Measurements from ENCODE around the gene ACER1. TPM values are rescaled to one million over a fixed set of nuclear protein-coding genes. Genes with fewer than 3 reads are reported as not detected.

Gene ACER1
- total and polyA plus RNA-seq, 4 donors: 0.07 TPM; not detected in 3

DNA sequence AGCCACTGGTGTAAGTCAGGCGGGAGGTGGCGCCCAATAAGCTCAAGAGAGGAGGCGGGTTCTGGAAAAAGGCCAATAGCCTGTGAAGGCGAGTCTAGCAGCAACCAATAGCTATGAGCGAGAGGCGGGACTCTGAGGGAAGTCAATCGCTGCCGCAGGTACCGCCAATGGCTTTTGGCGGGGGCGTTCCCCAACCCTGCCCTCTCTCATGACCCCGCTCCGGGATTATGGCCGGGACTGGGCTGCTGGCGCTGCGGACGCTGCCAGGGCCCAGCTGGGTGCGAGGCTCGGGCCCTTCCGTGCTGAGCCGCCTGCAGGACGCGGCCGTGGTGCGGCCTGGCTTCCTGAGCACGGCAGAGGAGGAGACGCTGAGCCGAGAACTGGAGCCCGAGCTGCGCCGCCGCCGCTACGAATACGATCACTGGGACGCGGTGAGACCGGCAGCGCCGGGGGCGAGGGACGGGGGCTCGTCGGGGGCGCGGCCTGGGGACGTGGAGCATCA is 39.2 kb upstream of the ACER1 start, which contains the start of gene ALKBH7 (continued):
- TF ChIP-seq, protein P1, sequence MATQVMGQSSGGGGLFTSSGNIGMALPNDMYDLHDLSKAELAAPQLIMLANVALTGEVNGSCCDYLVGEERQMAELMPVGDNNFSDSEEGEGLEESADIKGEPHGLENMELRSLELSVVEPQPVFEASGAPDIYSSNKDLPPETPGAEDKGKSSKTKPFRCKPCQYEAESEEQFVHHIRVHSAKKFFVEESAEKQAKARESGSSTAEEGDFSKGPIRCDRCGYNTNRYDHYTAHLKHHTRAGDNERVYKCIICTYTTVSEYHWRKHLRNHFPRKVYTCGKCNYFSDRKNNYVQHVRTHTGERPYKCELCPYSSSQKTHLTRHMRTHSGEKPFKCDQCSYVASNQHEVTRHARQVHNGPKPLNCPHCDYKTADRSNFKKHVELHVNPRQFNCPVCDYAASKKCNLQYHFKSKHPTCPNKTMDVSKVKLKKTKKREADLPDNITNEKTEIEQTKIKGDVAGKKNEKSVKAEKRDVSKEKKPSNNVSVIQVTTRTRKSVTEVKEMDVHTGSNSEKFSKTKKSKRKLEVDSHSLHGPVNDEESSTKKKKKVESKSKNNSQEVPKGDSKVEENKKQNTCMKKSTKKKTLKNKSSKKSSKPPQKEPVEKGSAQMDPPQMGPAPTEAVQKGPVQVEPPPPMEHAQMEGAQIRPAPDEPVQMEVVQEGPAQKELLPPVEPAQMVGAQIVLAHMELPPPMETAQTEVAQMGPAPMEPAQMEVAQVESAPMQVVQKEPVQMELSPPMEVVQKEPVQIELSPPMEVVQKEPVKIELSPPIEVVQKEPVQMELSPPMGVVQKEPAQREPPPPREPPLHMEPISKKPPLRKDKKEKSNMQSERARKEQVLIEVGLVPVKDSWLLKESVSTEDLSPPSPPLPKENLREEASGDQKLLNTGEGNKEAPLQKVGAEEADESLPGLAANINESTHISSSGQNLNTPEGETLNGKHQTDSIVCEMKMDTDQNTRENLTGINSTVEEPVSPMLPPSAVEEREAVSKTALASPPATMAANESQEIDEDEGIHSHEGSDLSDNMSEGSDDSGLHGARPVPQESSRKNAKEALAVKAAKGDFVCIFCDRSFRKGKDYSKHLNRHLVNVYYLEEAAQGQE (IDR thresholded peaks at IDR 0.05): peak; percentile 12
- TF ChIP-seq EGR1 (IDR thresholded peaks at IDR 0.05; ENCODE audit: low read depth in 2 of 2): peak; percentile 82 to 87
- peak; percentile 87 for TF ChIP-seq NR2F2 (IDR thresholded peaks at IDR 0.05)
- peak; percentile 89 for TF ChIP-seq SP1 (IDR thresholded peaks at IDR 0.05)
- peak; percentile 22 to 66 for TF ChIP-seq RXRA (IDR thresholded peaks at IDR 0.05)
- TF ChIP-seq FOXA2 (IDR thresholded peaks at IDR 0.05): no peak
- TF ChIP-seq RAD21 (IDR thresholded peaks at IDR 0.05): no peak

DNA sequence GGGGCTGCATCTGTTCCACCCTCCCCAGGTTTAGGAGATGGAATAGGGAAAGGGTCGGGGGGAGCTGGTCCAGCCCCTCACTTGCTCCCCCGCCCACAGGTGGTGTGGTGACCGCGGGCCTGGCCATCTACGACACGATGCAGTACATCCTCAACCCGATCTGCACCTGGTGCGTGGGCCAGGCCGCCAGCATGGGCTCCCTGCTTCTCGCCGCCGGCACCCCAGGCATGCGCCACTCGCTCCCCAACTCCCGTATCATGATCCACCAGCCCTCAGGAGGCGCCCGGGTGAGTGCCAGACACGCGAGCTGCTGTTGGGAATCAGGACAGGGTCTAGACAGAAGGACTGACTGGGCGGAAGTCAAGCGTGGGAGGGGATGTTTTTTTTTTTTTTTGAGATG is 30.9 kb upstream of the ACER1 start:
- no peak for DNase-seq (ENCODE audit: low spot score)

More for the DNA sequence above, 30.9 kb upstream of the ACER1 start:
- Histone ChIP-seq H3K4me3 (ENCODE audit: low read depth in 1 of 3, low read length in 3 of 3) (no peak overlapping the region), H3K27ac (ENCODE audit: low read depth in 1 of 2, low read length in 2 of 2) (no peak overlapping the region), H3K9ac (ENCODE audit: low read depth in 1 of 2, low read length in 2 of 2) (no peak overlapping the region), H3K4me1 (ENCODE audit: control insufficient read depth in 4 of 4, insufficient read depth in 4 of 4, low read length in 3 of 4) (peaks cover 0 to 11% (median 5%) of the 10 kb centered on the region in 4 donors), H3K27me3 (ENCODE audit: control insufficient read depth in 4 of 4, insufficient read depth in 4 of 4, low read length in 3 of 4) (no peaks in the 10 kb centered on the region), H3K9me3 (ENCODE audit: control insufficient read depth in 4 of 4, low read length in 3 of 4) (no peaks in the 10 kb centered on the region), H3K36me3 (ENCODE audit: control insufficient read depth in 4 of 4, insufficient read depth in 3 of 4, low read depth in 1 of 4, low read length in 3 of 4) (peaks cover 8 to 29% (median 19%) of the 10 kb centered on the region in 4 donors)
- 98% methylated on average over 21 of the region's 21 CpGs for WGBS
- no peak for TF ChIP-seq JUND (IDR thresholded peaks at IDR 0.05)
- TF ChIP-seq, protein P2, sequence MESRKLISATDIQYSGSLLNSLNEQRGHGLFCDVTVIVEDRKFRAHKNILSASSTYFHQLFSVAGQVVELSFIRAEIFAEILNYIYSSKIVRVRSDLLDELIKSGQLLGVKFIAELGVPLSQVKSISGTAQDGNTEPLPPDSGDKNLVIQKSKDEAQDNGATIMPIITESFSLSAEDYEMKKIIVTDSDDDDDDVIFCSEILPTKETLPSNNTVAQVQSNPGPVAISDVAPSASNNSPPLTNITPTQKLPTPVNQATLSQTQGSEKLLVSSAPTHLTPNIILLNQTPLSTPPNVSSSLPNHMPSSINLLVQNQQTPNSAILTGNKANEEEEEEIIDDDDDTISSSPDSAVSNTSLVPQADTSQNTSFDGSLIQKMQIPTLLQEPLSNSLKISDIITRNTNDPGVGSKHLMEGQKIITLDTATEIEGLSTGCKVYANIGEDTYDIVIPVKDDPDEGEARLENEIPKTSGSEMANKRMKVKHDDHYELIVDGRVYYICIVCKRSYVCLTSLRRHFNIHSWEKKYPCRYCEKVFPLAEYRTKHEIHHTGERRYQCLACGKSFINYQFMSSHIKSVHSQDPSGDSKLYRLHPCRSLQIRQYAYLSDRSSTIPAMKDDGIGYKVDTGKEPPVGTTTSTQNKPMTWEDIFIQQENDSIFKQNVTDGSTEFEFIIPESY (IDR thresholded peaks at IDR 0.05): no peak
- TF ChIP-seq, protein P3, sequence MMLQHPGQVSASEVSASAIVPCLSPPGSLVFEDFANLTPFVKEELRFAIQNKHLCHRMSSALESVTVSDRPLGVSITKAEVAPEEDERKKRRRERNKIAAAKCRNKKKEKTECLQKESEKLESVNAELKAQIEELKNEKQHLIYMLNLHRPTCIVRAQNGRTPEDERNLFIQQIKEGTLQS (IDR thresholded peaks at IDR 0.05): no peak
- TF ChIP-seq FOXA2 (IDR thresholded peaks at IDR 0.05): no peak
- TF ChIP-seq RXRA (IDR thresholded peaks at IDR 0.05): no peak
- TF ChIP-seq, protein P1 (IDR thresholded peaks at IDR 0.05): no peak
- no peak for TF ChIP-seq EGR1 (IDR thresholded peaks at IDR 0.05; ENCODE audit: low read depth in 2 of 2)
- TF ChIP-seq, protein P4, sequence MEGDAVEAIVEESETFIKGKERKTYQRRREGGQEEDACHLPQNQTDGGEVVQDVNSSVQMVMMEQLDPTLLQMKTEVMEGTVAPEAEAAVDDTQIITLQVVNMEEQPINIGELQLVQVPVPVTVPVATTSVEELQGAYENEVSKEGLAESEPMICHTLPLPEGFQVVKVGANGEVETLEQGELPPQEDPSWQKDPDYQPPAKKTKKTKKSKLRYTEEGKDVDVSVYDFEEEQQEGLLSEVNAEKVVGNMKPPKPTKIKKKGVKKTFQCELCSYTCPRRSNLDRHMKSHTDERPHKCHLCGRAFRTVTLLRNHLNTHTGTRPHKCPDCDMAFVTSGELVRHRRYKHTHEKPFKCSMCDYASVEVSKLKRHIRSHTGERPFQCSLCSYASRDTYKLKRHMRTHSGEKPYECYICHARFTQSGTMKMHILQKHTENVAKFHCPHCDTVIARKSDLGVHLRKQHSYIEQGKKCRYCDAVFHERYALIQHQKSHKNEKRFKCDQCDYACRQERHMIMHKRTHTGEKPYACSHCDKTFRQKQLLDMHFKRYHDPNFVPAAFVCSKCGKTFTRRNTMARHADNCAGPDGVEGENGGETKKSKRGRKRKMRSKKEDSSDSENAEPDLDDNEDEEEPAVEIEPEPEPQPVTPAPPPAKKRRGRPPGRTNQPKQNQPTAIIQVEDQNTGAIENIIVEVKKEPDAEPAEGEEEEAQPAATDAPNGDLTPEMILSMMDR (IDR thresholded peaks at IDR 0.05; ENCODE audit: low read depth, low read length, missing input control): no peak
- TF ChIP-seq SP1 (IDR thresholded peaks at IDR 0.05): no peak
- TF ChIP-seq TAF1 (conservative IDR thresholded peaks at IDR 0.05): no peak
- TF ChIP-seq FOXA1 (IDR thresholded peaks at IDR 0.05): no peak
- no peak for TF ChIP-seq NR2F2 (IDR thresholded peaks at IDR 0.05)
- TF ChIP-seq, protein P5, sequence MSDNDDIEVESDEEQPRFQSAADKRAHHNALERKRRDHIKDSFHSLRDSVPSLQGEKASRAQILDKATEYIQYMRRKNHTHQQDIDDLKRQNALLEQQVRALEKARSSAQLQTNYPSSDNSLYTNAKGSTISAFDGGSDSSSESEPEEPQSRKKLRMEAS (IDR thresholded peaks at IDR 0.05): no peak
- no peak for TF ChIP-seq GABPA (IDR thresholded peaks at IDR 0.05 in 1 of 2, conservative IDR thresholded peaks at IDR 0.05 in 1 of 2)
- no peak for TF ChIP-seq HNF4G (IDR thresholded peaks at IDR 0.05)
- TF ChIP-seq RAD21 (IDR thresholded peaks at IDR 0.05): no peak
- TF ChIP-seq YY1 (IDR thresholded peaks at IDR 0.05): no peak

Measured in liver (tissue), 9 donors.